HG03432 (cell line): Measurements from ENCODE around the gene TMEM238.
"Not testable (repeated sequence)": the region's sequence is repeated elsewhere in the genome, so short reads cannot be mapped to it uniquely, and the experiment has no call there.

Experiments used
- ATAC-seq: cut with Tn5 transposase; IDR thresholded peaks from one replicate; pipeline ENCODE4 v1.9.1; 2021; ENCODE audit warnings: mild to moderate bottlenecking, moderate library complexity; ENCODE audit not compliant: unreplicated experiment

The TMEM238 gene

GRCh38 chr19:55341595-55342531 lies 42.2 kb downstream of the TMEM238 start:
- ATAC-seq = no peak

GRCh38 chr19:55341171-55341588 lies 42.9 kb downstream of the TMEM238 start:
- no peak for ATAC-seq

GRCh38 chr19:55340784-55341147 lies 43.3 kb downstream of the TMEM238 start:
- no peak for ATAC-seq

GRCh38 chr19:55339889-55340783 lies 44.0 kb downstream of the TMEM238 start:
- no peak for ATAC-seq

- peak; percentile 82 for ATAC-seq
Observed at GRCh38 chr19:55339105-55339888, 44.8 kb downstream of the TMEM238 start, which contains the start of gene KMT5C. Gene KMT5C (plus strand): TSS chr19:55339876. CDS start chr19:55341937, 2,061 bp downstream.

- ATAC-seq = no peak
Observed at GRCh38 chr19:55336101-55336500, 48.0 kb downstream of the TMEM238 start.

- no peak for ATAC-seq
Observed at GRCh38 chr19:55333870-55334269, 50.2 kb downstream of the TMEM238 start.

- not testable (repeated sequence) for ATAC-seq
Observed at GRCh38 chr19:55329791-55330190, 54.3 kb downstream of the TMEM238 start.
